Measurements from ENCODE around the gene CST9.

CST9 gene

DNA sequence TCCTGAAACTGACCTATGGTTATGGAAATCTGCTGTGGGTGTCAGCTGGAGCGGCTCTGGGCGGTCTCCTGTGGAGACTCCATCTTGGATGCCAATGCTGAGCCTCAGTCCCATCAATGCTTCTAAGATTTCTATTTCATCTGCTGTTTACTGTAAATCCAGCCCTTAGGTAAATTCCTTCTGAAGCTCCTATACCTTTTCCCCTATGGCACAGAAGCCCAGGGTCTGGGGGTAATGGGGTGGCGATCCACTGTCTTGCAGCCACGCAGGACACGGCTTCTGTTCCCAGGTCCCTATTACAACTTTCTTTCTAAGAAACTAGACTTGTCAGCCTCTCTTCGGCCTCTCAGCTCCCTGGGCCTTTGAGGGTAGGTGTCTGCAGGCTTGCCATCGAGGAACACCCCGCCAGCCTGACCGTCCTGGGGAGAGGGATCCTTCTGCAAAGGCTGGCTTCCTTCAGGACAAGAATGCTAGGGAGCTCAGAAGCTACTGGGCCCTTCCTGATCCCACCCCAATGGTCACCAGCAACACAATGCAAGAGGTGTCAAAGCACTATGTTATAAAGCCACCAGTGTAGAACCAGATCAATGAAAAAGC, 25.6 kb upstream of the CST9 start:
- TF ChIP-seq, protein P1, sequence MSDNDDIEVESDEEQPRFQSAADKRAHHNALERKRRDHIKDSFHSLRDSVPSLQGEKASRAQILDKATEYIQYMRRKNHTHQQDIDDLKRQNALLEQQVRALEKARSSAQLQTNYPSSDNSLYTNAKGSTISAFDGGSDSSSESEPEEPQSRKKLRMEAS (IDR thresholded peaks at IDR 0.05) = no peak
- TF ChIP-seq NFIC (IDR thresholded peaks at IDR 0.05) = no peak
- TF ChIP-seq FOXM1 (IDR thresholded peaks at IDR 0.05; ENCODE audit: borderline replicate concordance, low read depth) = no peak
- TF ChIP-seq, protein P2, sequence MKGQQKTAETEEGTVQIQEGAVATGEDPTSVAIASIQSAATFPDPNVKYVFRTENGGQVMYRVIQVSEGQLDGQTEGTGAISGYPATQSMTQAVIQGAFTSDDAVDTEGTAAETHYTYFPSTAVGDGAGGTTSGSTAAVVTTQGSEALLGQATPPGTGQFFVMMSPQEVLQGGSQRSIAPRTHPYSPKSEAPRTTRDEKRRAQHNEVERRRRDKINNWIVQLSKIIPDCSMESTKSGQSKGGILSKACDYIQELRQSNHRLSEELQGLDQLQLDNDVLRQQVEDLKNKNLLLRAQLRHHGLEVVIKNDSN (IDR thresholded peaks at IDR 0.05) = no peak
- no peak for TF ChIP-seq TEAD4 (IDR thresholded peaks at IDR 0.05)
- TF ChIP-seq YY1 (IDR thresholded peaks at IDR 0.05; ENCODE audit: low read depth) = no peak
- no peak for TF ChIP-seq TAF1 (IDR thresholded peaks at IDR 0.05; ENCODE audit: low read depth)
- no peak for TF ChIP-seq EGR1 (IDR thresholded peaks at IDR 0.05)
- TF ChIP-seq EP300 (IDR thresholded peaks at IDR 0.05; ENCODE audit: borderline replicate concordance) = no peak
- no peak for TF ChIP-seq CEBPB (IDR thresholded peaks at IDR 0.05)
- TF ChIP-seq TCF12 (IDR thresholded peaks at IDR 0.05; ENCODE audit: low read depth) = no peak
- no peak for TF ChIP-seq CREB1 (IDR thresholded peaks at IDR 0.05; ENCODE audit: low read depth)
- TF ChIP-seq ZBTB7A (IDR thresholded peaks at IDR 0.05; ENCODE audit: low read depth) = no peak
- TF ChIP-seq, protein P3, sequence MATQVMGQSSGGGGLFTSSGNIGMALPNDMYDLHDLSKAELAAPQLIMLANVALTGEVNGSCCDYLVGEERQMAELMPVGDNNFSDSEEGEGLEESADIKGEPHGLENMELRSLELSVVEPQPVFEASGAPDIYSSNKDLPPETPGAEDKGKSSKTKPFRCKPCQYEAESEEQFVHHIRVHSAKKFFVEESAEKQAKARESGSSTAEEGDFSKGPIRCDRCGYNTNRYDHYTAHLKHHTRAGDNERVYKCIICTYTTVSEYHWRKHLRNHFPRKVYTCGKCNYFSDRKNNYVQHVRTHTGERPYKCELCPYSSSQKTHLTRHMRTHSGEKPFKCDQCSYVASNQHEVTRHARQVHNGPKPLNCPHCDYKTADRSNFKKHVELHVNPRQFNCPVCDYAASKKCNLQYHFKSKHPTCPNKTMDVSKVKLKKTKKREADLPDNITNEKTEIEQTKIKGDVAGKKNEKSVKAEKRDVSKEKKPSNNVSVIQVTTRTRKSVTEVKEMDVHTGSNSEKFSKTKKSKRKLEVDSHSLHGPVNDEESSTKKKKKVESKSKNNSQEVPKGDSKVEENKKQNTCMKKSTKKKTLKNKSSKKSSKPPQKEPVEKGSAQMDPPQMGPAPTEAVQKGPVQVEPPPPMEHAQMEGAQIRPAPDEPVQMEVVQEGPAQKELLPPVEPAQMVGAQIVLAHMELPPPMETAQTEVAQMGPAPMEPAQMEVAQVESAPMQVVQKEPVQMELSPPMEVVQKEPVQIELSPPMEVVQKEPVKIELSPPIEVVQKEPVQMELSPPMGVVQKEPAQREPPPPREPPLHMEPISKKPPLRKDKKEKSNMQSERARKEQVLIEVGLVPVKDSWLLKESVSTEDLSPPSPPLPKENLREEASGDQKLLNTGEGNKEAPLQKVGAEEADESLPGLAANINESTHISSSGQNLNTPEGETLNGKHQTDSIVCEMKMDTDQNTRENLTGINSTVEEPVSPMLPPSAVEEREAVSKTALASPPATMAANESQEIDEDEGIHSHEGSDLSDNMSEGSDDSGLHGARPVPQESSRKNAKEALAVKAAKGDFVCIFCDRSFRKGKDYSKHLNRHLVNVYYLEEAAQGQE (IDR thresholded peaks at IDR 0.05; ENCODE audit: low read depth) = no peak
- no peak for TF ChIP-seq RAD21 (IDR thresholded peaks at IDR 0.05; ENCODE audit: low read depth)

DNA sequence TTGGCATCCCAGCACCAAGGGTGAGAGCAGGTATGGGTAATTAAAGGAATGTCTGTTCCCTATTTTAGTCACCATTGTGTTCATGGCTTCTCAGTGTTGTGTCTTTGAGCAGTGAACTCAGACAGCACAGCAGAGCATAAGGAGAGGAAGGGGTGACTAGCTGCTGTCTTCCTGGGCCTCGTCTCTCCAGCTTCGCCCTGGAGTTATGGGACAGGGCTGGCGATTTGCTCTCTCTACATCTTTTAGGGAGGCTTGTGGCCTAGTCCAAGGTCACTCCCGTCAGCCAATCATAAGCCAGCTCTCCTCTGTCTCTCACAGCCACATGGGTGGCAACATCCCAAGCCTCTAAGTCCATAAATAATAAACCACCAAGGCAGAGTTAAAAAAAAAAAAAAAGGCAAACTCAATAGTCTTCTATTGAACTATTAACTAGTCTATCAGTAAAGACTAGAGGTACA, 24.7 kb upstream of the CST9 start:
- TF ChIP-seq YY1 (IDR thresholded peaks at IDR 0.05; ENCODE audit: low read depth) (no peak), FOXM1 (IDR thresholded peaks at IDR 0.05; ENCODE audit: borderline replicate concordance, low read depth) (no peak), RAD21 (IDR thresholded peaks at IDR 0.05; ENCODE audit: low read depth) (no peak), EP300 (IDR thresholded peaks at IDR 0.05; ENCODE audit: borderline replicate concordance) (no peak), CEBPB (IDR thresholded peaks at IDR 0.05) (no peak), TCF12 (IDR thresholded peaks at IDR 0.05; ENCODE audit: low read depth) (no peak), TEAD4 (IDR thresholded peaks at IDR 0.05) (no peak), NFIC (IDR thresholded peaks at IDR 0.05) (no peak), TAF1 (IDR thresholded peaks at IDR 0.05; ENCODE audit: low read depth) (no peak), ZBTB7A (IDR thresholded peaks at IDR 0.05; ENCODE audit: low read depth) (no peak), CREB1 (IDR thresholded peaks at IDR 0.05; ENCODE audit: low read depth) (no peak), EGR1 (IDR thresholded peaks at IDR 0.05) (no peak)
- TF ChIP-seq, protein P1 (IDR thresholded peaks at IDR 0.05) = no peak
- TF ChIP-seq, protein P3 (IDR thresholded peaks at IDR 0.05; ENCODE audit: low read depth) = no peak
- TF ChIP-seq, protein P2 (IDR thresholded peaks at IDR 0.05) = no peak

DNA sequence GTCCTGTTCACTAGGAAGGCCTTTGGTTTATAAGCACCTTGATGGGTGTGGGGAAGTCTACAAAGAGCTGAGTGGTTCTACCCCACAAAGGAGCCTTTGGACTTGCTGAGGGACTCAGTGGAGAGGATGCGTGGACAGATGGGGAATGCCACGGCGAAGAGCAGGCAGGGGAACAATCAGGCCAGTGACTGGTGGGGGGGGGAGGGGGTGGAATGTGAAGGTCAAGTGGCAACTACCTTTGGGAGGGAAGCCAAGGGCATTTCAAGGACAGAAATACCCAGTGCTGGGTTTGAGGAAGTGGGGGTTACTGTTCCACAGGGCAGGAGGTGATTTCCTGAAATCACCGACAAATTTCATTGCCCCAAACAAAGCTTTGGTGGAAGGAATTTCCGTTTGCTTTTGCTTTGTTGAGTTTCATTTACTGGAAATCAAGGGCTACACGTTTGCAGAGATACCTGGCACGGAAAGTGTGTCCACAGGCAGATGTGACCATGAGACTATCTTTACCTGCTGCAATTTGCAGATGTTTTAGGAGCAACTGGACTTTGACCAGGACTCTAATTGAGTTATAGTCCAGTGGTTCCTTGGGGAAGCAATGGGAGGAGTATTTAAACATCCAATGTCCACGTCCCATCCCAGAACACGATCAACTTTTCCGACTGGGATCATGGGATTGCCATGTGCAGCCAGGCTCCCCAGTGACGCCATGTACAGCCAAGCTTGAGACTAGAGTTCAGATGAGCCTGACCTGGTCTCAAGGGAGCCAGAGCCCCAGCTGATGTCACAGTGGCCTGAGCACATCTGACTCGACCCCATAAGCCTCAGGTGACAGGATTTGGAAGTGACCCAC, 24.1 kb upstream of the CST9 start:
- TF ChIP-seq ZBTB7A (IDR thresholded peaks at IDR 0.05; ENCODE audit: low read depth) = no peak
- no peak for TF ChIP-seq EP300 (IDR thresholded peaks at IDR 0.05; ENCODE audit: borderline replicate concordance)
- no peak for TF ChIP-seq TAF1 (IDR thresholded peaks at IDR 0.05; ENCODE audit: low read depth)
- no peak for TF ChIP-seq TEAD4 (IDR thresholded peaks at IDR 0.05)
- TF ChIP-seq, protein P1 (IDR thresholded peaks at IDR 0.05) = no peak
- no peak for TF ChIP-seq EGR1 (IDR thresholded peaks at IDR 0.05)
- TF ChIP-seq, protein P3 (IDR thresholded peaks at IDR 0.05; ENCODE audit: low read depth) = no peak
- TF ChIP-seq FOXM1 (IDR thresholded peaks at IDR 0.05; ENCODE audit: borderline replicate concordance, low read depth) = no peak
- TF ChIP-seq, protein P2 (IDR thresholded peaks at IDR 0.05) = no peak
- no peak for TF ChIP-seq CREB1 (IDR thresholded peaks at IDR 0.05; ENCODE audit: low read depth)
- no peak for TF ChIP-seq NFIC (IDR thresholded peaks at IDR 0.05)
- no peak for TF ChIP-seq CEBPB (IDR thresholded peaks at IDR 0.05)
- no peak for TF ChIP-seq YY1 (IDR thresholded peaks at IDR 0.05; ENCODE audit: low read depth)
- TF ChIP-seq TCF12 (IDR thresholded peaks at IDR 0.05; ENCODE audit: low read depth) = no peak
- no peak for TF ChIP-seq RAD21 (IDR thresholded peaks at IDR 0.05; ENCODE audit: low read depth)

Measured in Ishikawa (cell line).